Brain microvascular endothelial cell (primary cell): ENCODE data around the gene TMIGD1.
"Not testable (repeated sequence)": the region's sequence is repeated elsewhere in the genome, so short reads cannot be mapped to it uniquely, and the experiment has no call there.

Source experiments
- DNase-seq: peaks from one replicate; pipeline ENCODE4 v3.0.0-alpha.2; 2020
- H3K27ac ChIP-seq: fragments of 250-450 bp; sonication (Bioruptor Pico); 2 replicates; pipeline ENCODE4 v1.5.1; 2020; ENCODE audit warnings: mild to moderate bottlenecking, moderate library complexity
- H3K27me3 ChIP-seq: fragments of 250-450 bp; sonication (Bioruptor Pico); replicated peaks from 2 replicates; pipeline ENCODE4 v1.5.1; 2020; ENCODE audit warnings: mild to moderate bottlenecking
- H3K36me3 ChIP-seq: fragments of 250-450 bp; sonication (Bioruptor Pico); replicated peaks from 2 replicates; pipeline ENCODE4 v1.5.1; 2020; ENCODE audit warnings: mild to moderate bottlenecking
- H3K4me3 ChIP-seq: 2 replicates; pipeline ENCODE4 v1.5.1; 2011; ENCODE audit warnings: low read depth, mild to moderate bottlenecking, control low read depth, low read length, moderate library complexity
- CTCF ChIP-seq: IDR thresholded peaks from 2 replicates; pipeline ENCODE4 v1.5.1; 2011; ENCODE audit warnings: low read depth, mild to moderate bottlenecking, moderate library complexity, low read length, control low read depth, inconsistent platforms; ENCODE audit errors: missing control alignments
- in situ Hi-C: cut with HindIII; loops from 2 replicates; pipeline ENCODE4 v1.10.0; 2017; ENCODE audit warnings: low sequenced_read_pairs, low pct_ligation_motif_present

Gene TMIGD1

GRCh38 chr17:30354701-30355100 lies 20.8 kb upstream of the TMIGD1 start:
- no peaks in the 10 kb centered on the region for H3K36me3 ChIP-seq
- TF ChIP-seq CTCF: no peak
- no peak overlapping the region for H3K4me3 ChIP-seq
- no peaks in the 10 kb centered on the region for H3K27me3 ChIP-seq
- DNase-seq: no peak
- in situ Hi-C loops: no loop called here
- H3K27ac ChIP-seq: no peak overlapping the region

DNA sequence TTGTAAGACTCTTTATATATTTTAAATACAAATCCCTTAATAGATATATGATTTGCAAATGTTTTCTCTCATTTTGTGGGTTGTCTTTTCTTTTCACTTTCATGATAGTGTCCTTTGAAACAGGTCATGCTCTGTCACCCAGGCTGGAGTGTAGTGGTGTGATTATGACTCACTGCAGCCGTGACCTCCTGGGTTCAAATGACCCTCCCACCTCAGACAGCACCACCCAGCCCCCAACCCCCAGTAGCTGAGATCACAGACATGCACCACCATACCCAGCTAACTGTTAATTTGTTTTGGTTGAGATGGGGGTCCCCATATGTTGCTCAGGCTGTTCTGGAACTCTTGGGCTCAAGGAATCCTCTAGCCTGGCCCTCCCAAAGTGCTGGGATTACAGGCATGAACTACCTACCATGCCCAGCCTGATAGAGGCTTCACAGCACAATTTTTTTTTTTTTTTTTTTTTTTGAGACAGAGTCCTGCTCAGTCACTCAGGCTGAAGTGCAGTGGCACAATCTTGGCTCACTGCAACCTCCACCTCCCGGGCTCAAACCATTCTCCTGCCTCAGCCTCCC lies 18.5 kb upstream of the TMIGD1 start:
- in situ Hi-C loops: no loop called here
- Histone ChIP-seq H3K4me3 (no peak overlapping the region), H3K36me3 (no peaks in the 10 kb centered on the region), H3K27me3 (no peaks in the 10 kb centered on the region), H3K27ac (no peak overlapping the region)
- DNase-seq: no peak
- TF ChIP-seq CTCF: no peak

GRCh38 chr17:30351735-30352134 lies 17.9 kb upstream of the TMIGD1 start:
- in situ Hi-C loops: no loop called here
- DNase-seq: no peak
- Histone ChIP-seq H3K4me3 (no peak overlapping the region), H3K27ac (no peak overlapping the region), H3K27me3 (no peaks in the 10 kb centered on the region), H3K36me3 (no peaks in the 10 kb centered on the region)
- TF ChIP-seq CTCF: no peak

DNA sequence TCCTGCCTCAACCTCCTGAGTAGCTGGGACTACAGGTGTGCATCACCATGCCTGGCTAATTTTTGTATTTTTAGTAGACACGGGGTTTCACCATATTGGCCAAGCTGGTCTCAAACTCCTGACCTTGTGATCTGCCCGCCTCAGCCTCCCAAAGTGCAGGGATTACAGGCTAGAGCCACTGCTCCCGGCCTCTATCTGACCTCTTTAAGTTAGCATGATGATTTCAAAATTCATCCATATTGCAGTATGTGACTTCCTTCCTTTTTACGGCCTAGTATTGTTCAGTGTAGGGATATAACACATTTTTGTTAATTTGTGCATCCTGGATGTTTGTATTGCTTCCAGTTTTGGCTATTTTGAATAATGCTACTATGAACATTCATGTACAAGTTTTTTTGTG lies 17.4 kb upstream of the TMIGD1 start:
- H3K27ac ChIP-seq, H3K27me3 ChIP-seq, in situ Hi-C loops, H3K4me3 ChIP-seq, H3K36me3 ChIP-seq, DNase-seq: not testable (repeated sequence)

GRCh38 chr17:30349252-30349651 lies 15.4 kb upstream of the TMIGD1 start:
- no peaks in the 10 kb centered on the region for H3K27me3 ChIP-seq
- H3K4me3 ChIP-seq: no peak overlapping the region
- no peak overlapping the region for H3K27ac ChIP-seq
- no peak for DNase-seq
- no peak for TF ChIP-seq CTCF
- no peaks in the 10 kb centered on the region for H3K36me3 ChIP-seq
- in situ Hi-C loops: no loop called here

DNA sequence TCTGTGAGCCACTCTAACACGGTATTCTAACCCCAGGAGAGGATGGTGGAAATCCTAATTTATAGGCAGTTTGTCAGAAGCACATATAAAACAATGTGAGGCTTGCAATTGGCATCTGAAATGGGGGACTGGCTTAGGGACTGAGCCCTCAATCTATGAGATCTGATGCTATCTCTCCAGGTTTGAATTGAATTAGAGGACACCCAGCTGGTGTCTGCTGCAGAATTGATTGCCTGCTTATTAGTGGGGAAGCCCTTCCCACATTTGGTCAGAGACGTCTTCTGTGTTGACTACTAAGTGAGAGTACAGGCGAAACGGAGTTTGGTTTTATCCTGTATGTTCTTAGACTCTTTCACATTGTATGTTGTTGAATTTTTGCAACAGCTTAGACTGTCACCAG lies 13.6 kb upstream of the TMIGD1 start:
- Histone ChIP-seq H3K27me3 (no peaks in the 10 kb centered on the region), H3K4me3 (no peak overlapping the region), H3K36me3 (no peaks in the 10 kb centered on the region), H3K27ac (no peak overlapping the region)
- in situ Hi-C loops: no loop called here
- no peak for TF ChIP-seq CTCF
- no peak for DNase-seq
